B cell (primary cell): ENCODE measurements around the gene PI3. TPM values are rescaled to one million over a fixed set of nuclear protein-coding genes. Genes with fewer than 3 reads are reported as not detected.

Experiments used
- ATAC-seq: fragments of 200-7000 bp; cut with Tn5 transposase; one replicate; pipeline ENCODE4 v1.10.0; 2021; ENCODE audit warnings: low read depth, mild to moderate bottlenecking, moderate number of reproducible peaks, moderate library complexity
- CTCF ChIA-PET: fragments of 350-600 bp; sonication (Branson Sonifier 250); formaldehyde crosslinking; loops from one replicate; lab custom pipeline; 2021; ENCODE audit warnings: antibody characterized with exemption, inconsistent platforms; lab: Charles Lee
- POLR2A ChIA-PET: fragments of 350-600 bp; sonication (Branson Sonifier 250); formaldehyde crosslinking; loops from one replicate; lab custom pipeline; 2021; ENCODE audit warnings: antibody characterized with exemption; lab: Charles Lee
- DNase-seq: peaks from one replicate; pipeline ENCODE4 v3.0.0; 2013
- H2AFZ ChIP-seq: 2 replicates; pipeline ENCODE4 v1.6.1; 2012; ENCODE audit warnings: mild to moderate bottlenecking, low read depth, low read length; ENCODE audit not compliant: insufficient read depth, poor library complexity, severe bottlenecking
- H3K27ac ChIP-seq, 2 donors: 1 replicate in 1 of 2; 2 replicates in 1 of 2; pipeline ENCODE4 v1.5.1; 2012 to 2013; ENCODE audit warnings: low read length in 2 of 2, mild to moderate bottlenecking in 2 of 2, moderate library complexity in 1 of 2
- H3K27me3 ChIP-seq, 4 experiments: fragments of 200-600 bp in 1 of 4; sonication (generic) in 1 of 4; replicated peaks in 1 of 4; 1 replicate in 2 of 4; 2 replicates in 2 of 4; pipeline versions ENCODE4 v1.6.1 to v1.7.0; 2013 to 2016; ENCODE audit warnings: low read length in 3 of 4, mild to moderate bottlenecking in 2 of 4, mixed read lengths in 1 of 4, moderate library complexity in 1 of 4; ENCODE audit not compliant: insufficient read depth in 4 of 4, control insufficient read depth in 3 of 4; ENCODE audit errors: control extremely low read depth in 1 of 4
- H3K36me3 ChIP-seq, 2 experiments: replicated peaks in 1 of 2; 1 replicate in 1 of 2; 2 replicates in 1 of 2; pipeline versions ENCODE4 v1.6.1 to v1.7.1; 2013; ENCODE audit warnings: low read length in 1 of 2; ENCODE audit not compliant: insufficient read depth in 2 of 2, control insufficient read depth in 1 of 2; ENCODE audit errors: control extremely low read depth in 1 of 2, extremely low read depth in 1 of 2
- H3K4me1 ChIP-seq, 2 donors: fragments of 200-600 bp in 1 of 2; sonication (generic) in 1 of 2; 1 replicate in 1 of 2; 2 replicates in 1 of 2; pipeline versions ENCODE4 v1.5.1 to v1.6.1; 2013 to 2017; ENCODE audit warnings: low read length in 2 of 2; ENCODE audit not compliant: control insufficient read depth in 2 of 2, insufficient read depth in 2 of 2
- H3K4me2 ChIP-seq: replicated peaks from 2 replicates; pipeline ENCODE3; 2012; ENCODE audit warnings: mild to moderate bottlenecking, low read depth, low read length; ENCODE audit not compliant: poor library complexity, severe bottlenecking
- H3K4me3 ChIP-seq, 5 experiments: fragments of 200-600 bp in 1 of 5; sonication (generic) in 1 of 5; 1 replicate in 3 of 5; 2 replicates in 2 of 5; pipeline versions ENCODE4 v1.5.1 to v1.7.0; 2011 to 2016; ENCODE audit warnings: low read length in 4 of 5, mild to moderate bottlenecking in 4 of 5, low read depth in 2 of 5, control low read depth in 1 of 5, moderate library complexity in 1 of 5; ENCODE audit not compliant: insufficient read depth in 1 of 5; ENCODE audit errors: control extremely low read depth in 1 of 5, extremely low read depth in 1 of 5
- H3K79me2 ChIP-seq: fragments of 200-600 bp; sonication (generic); one replicate; pipeline ENCODE4 v1.6.0; 2016; ENCODE audit warnings: low read length; ENCODE audit not compliant: control insufficient read depth, insufficient read depth
- H3K9ac ChIP-seq: fragments of 200-600 bp; sonication (generic); 2 replicates; pipeline ENCODE4 v1.6.1; 2017; ENCODE audit warnings: mild to moderate bottlenecking, low read length, moderate library complexity
- H3K9me3 ChIP-seq, 3 donors: one replicate each; pipeline versions ENCODE4 v1.6.1 to v1.7.1; 2013; ENCODE audit warnings: low read length in 2 of 3; ENCODE audit not compliant: control insufficient read depth in 2 of 3, insufficient read depth in 1 of 3; ENCODE audit errors: control extremely low read depth in 1 of 3
- H4K20me1 ChIP-seq: 2 replicates; pipeline ENCODE4 v1.6.0; 2012; ENCODE audit warnings: mild to moderate bottlenecking, low read length; ENCODE audit not compliant: insufficient read depth, control insufficient read depth, poor library complexity, severe bottlenecking
- H3K27ac Mint-ChIP-seq: one replicate; pipeline ENCODE4 v1.8.0; 2021; ENCODE audit warnings: mixed read lengths
- H3K27me3 Mint-ChIP-seq: one replicate; pipeline ENCODE4 v1.8.0; 2021; ENCODE audit warnings: mixed read lengths
- H3K4me1 Mint-ChIP-seq: one replicate; pipeline ENCODE4 v1.8.0; 2021; ENCODE audit warnings: mixed read lengths
- H3K4me3 Mint-ChIP-seq: one replicate; pipeline ENCODE4 v1.8.0; 2021; ENCODE audit warnings: mixed read lengths
- H3K9me3 Mint-ChIP-seq: one replicate; pipeline ENCODE4 v1.8.0; 2022; ENCODE audit warnings: mixed read lengths; ENCODE audit not compliant: insufficient read depth
- EZH2 ChIP-seq: IDR thresholded peaks from 2 replicates; pipeline ENCODE4 v1.6.1; 2012; ENCODE audit warnings: borderline replicate concordance, low read depth, mild to moderate bottlenecking, moderate library complexity, low read length; ENCODE audit not compliant: insufficient read depth, poor library complexity, severe bottlenecking
- WGBS: methylation state at CpG from one replicate; pipeline ENCODE4 v1.1.5; 2013; ENCODE audit warnings: missing lambda C conversion rate; ENCODE audit not compliant: insufficient coverage; 5-methylcytosine and 5-hydroxymethylcytosine counted together
- intact Hi-C: fragments of 100-400 bp; cut with micrococcal nuclease; formaldehyde crosslinking; loops from one replicate; pipeline ENCODE4 v1.10.0; 2022
- polyA plus RNA-seq: library from polyadenylated mRNA; depleted of rRNA; stranded (reverse); fragments of >200 nt; gene quantifications from 2 replicates; pipeline ENCODE4 v1.2.3, GENCODE V29; 2012
- total RNA-seq, 2 donors: library from RNA; stranded (reverse); fragments of 120-200 nt in 1 of 2; gene quantifications; 1 replicate in 1 of 2; 2 replicates in 1 of 2; pipeline versions ENCODE4 v1.2.3 to v1.2.4, GENCODE V29; 2013 to 2022
- TF ChIP-seq, protein P1 (sequence below): fragments of 200-600 bp; IDR thresholded peaks from one replicate; pipeline ENCODE4 v1.8.0; 2022; ENCODE audit warnings: antibody characterized with exemption, mild to moderate bottlenecking

Gene PI3
- total and polyA plus RNA-seq, 2 donors (not counting 1 experiment from before 2014, with no cell fraction given), result 0.24 TPM; not detected in 1

GRCh38 chr20:45191926-45192325 lies 17.2 kb downstream of the PI3 start:
- ATAC-seq, result no peak

GRCh38 chr20:45193331-45193730 lies 18.6 kb downstream of the PI3 start:
- no peaks in the 10 kb centered on the region for H3K4me1 Mint-ChIP-seq
- Histone ChIP-seq H3K4me1 (no peaks in the 10 kb centered on the region), H3K27me3 (peaks cover 0 to 7% (median 0%) of the 10 kb centered on the region in 4 experiments), H3K79me2 (no peaks in the 10 kb centered on the region), H3K9ac (no peak overlapping the region), H3K4me2 (no peak overlapping the region), H3K4me3 (no peak overlapping the region), H3K9me3 (peaks cover 0 to 2% (median 0%) of the 10 kb centered on the region in 3 donors), H4K20me1 (no peaks in the 10 kb centered on the region), H3K36me3 (no peaks in the 10 kb centered on the region), H2AFZ (no peak overlapping the region), H3K27ac (no peak overlapping the region)
- no peak overlapping the region for H3K27ac Mint-ChIP-seq
- ATAC-seq, result no peak
- POLR2A ChIA-PET, result no interaction called here
- H3K27me3 Mint-ChIP-seq, result peaks cover 20% of the 10 kb centered on the region
- DNase-seq, result no peak
- no peaks in the 10 kb centered on the region for H3K9me3 Mint-ChIP-seq
- CTCF ChIA-PET, result no interaction called here
- intact Hi-C loops, result no loop called here
- no peak overlapping the region for H3K4me3 Mint-ChIP-seq
- TF ChIP-seq, protein P1, sequence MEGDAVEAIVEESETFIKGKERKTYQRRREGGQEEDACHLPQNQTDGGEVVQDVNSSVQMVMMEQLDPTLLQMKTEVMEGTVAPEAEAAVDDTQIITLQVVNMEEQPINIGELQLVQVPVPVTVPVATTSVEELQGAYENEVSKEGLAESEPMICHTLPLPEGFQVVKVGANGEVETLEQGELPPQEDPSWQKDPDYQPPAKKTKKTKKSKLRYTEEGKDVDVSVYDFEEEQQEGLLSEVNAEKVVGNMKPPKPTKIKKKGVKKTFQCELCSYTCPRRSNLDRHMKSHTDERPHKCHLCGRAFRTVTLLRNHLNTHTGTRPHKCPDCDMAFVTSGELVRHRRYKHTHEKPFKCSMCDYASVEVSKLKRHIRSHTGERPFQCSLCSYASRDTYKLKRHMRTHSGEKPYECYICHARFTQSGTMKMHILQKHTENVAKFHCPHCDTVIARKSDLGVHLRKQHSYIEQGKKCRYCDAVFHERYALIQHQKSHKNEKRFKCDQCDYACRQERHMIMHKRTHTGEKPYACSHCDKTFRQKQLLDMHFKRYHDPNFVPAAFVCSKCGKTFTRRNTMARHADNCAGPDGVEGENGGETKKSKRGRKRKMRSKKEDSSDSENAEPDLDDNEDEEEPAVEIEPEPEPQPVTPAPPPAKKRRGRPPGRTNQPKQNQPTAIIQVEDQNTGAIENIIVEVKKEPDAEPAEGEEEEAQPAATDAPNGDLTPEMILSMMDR, result no peak
- no peak for TF ChIP-seq EZH2
- WGBS, result no CpG with 5 or more reads among the region's 2 CpGs

More at GRCh38 chr20:45191926-45192325, 17.2 kb downstream of the PI3 start:
- Mint-ChIP-seq H3K27ac (no peak overlapping the region), H3K27me3 (peaks cover 20% of the 10 kb centered on the region), H3K4me1 (no peaks in the 10 kb centered on the region), H3K9me3 (no peaks in the 10 kb centered on the region), H3K4me3 (no peak overlapping the region)
- H3K36me3 ChIP-seq, result no peaks in the 10 kb centered on the region
- H4K20me1 ChIP-seq, result no peaks in the 10 kb centered on the region
- no CpG with 5 or more reads among the region's 3 CpGs for WGBS
- POLR2A ChIA-PET, result no interaction called here
- intact Hi-C loops, result no loop called here
- H3K9ac ChIP-seq, result no peak overlapping the region
- TF ChIP-seq EZH2, result no peak
- TF ChIP-seq, protein P1, result no peak
- CTCF ChIA-PET, result no interaction called here
- H2AFZ ChIP-seq, result no peak overlapping the region
- H3K4me1 ChIP-seq, result no peaks in the 10 kb centered on the region
- DNase-seq, result no peak
- H3K9me3 ChIP-seq, result peaks cover 0 to 2% (median 0%) of the 10 kb centered on the region in 3 donors
- no peak overlapping the region for H3K27ac ChIP-seq
- H3K4me3 ChIP-seq, result no peak overlapping the region
- peaks cover 0 to 7% (median 0%) of the 10 kb centered on the region in 4 experiments for H3K27me3 ChIP-seq
- H3K4me2 ChIP-seq, result no peak overlapping the region
- H3K79me2 ChIP-seq, result no peaks in the 10 kb centered on the region
